Keratinocyte (primary cell): ENCODE measurements around the gene PTCHD1. TPM values are rescaled to one million over a fixed set of nuclear protein-coding genes. Genes with fewer than 3 reads are reported as not detected.

Experiments
- DNase-seq: peaks from one replicate; pipeline ENCODE4 v3.0.0-alpha.2; 2011; ENCODE audit warnings: low read depth, missing footprints, low spot score
- FAIRE-seq: peaks from 2 replicates; lab custom pipeline; 2011; peaks lifted over from hg19 to GRCh38; lab: Jason Lieb, UNC
- H2AFZ ChIP-seq: 2 replicates; pipeline ENCODE4 v1.6.0; 2012; ENCODE audit warnings: low read length, control low read depth, inconsistent platforms; ENCODE audit not compliant: control insufficient read depth
- H3K27ac ChIP-seq: 2 replicates; pipeline ENCODE4 v1.5.1; 2011; ENCODE audit warnings: low read length; ENCODE audit not compliant: control insufficient read depth, insufficient read depth
- H3K27me3 ChIP-seq: 3 replicates; pipeline ENCODE4 v1.6.0; 2011; ENCODE audit warnings: low read length; ENCODE audit not compliant: control insufficient read depth, insufficient read depth; ENCODE audit errors: extremely low read depth
- H3K36me3 ChIP-seq, 2 experiments: 2 replicates in 1 of 2; 3 replicates in 1 of 2; pipeline ENCODE4 v1.5.1; 2011; ENCODE audit warnings: low read length in 2 of 2, mild to moderate bottlenecking in 1 of 2; ENCODE audit not compliant: control insufficient read depth in 2 of 2, insufficient read depth in 2 of 2; ENCODE audit errors: extremely low read depth in 1 of 2
- H3K4me1 ChIP-seq: 3 replicates; pipeline ENCODE4 v1.5.1; 2011; ENCODE audit warnings: low read length; ENCODE audit not compliant: control insufficient read depth, insufficient read depth; ENCODE audit errors: extremely low read depth
- H3K4me2 ChIP-seq: 3 replicates; pipeline ENCODE4 v1.6.0; 2011; ENCODE audit warnings: low read depth, low read length; ENCODE audit not compliant: control insufficient read depth, insufficient read depth; ENCODE audit errors: extremely low read depth
- H3K4me3 ChIP-seq, 3 experiments: fragments of 200-600 bp in 1 of 3; sonication (generic) in 1 of 3; 2 replicates in 2 of 3; 3 replicates in 1 of 3; pipeline ENCODE4 v1.5.1; 2011 to 2016; ENCODE audit warnings: low read length in 3 of 3, mild to moderate bottlenecking in 3 of 3, control low read depth in 2 of 3, inconsistent platforms in 1 of 3, low read depth in 1 of 3, mixed read lengths in 1 of 3, mixed run types in 1 of 3, moderate library complexity in 1 of 3; ENCODE audit not compliant: control insufficient read depth in 2 of 3, insufficient read depth in 2 of 3; ENCODE audit errors: extremely low read depth in 1 of 3
- H3K79me2 ChIP-seq: 2 replicates; pipeline ENCODE4 v1.6.0; 2012; ENCODE audit warnings: low read length; ENCODE audit not compliant: control insufficient read depth, insufficient read depth
- H3K9ac ChIP-seq: 3 replicates; pipeline ENCODE4 v1.6.0; 2011; ENCODE audit warnings: low read length; ENCODE audit not compliant: control insufficient read depth, insufficient read depth; ENCODE audit errors: extremely low read depth
- H3K9me1 ChIP-seq: 3 replicates; pipeline ENCODE4 v1.6.0; 2011; ENCODE audit warnings: low read length; ENCODE audit not compliant: control insufficient read depth, insufficient read depth; ENCODE audit errors: extremely low read depth
- H3K9me3 ChIP-seq: 2 replicates; pipeline ENCODE4 v1.5.1; 2012; ENCODE audit warnings: low read depth, low read length; ENCODE audit not compliant: control insufficient read depth
- H4K20me1 ChIP-seq: 3 replicates; pipeline ENCODE4 v1.6.0; 2011; ENCODE audit warnings: low read length; ENCODE audit not compliant: control insufficient read depth, insufficient read depth; ENCODE audit errors: extremely low read depth
- CTCF ChIP-seq, 3 experiments: IDR thresholded peaks in 1 of 3; conservative IDR thresholded peaks in 1 of 3; optimal IDR thresholded peaks in 1 of 3; 2 replicates in 2 of 3; 3 replicates in 1 of 3; pipeline versions ENCODE3 to v1.5.1; 2011; ENCODE audit warnings: low read length in 3 of 3, mild to moderate bottlenecking in 3 of 3, moderate library complexity in 2 of 3, control low read depth in 1 of 3, inconsistent platforms in 1 of 3; ENCODE audit not compliant: insufficient read depth in 2 of 3; ENCODE audit errors: extremely low read depth in 1 of 3
- EZH2 ChIP-seq: IDR thresholded peaks from one replicate; pipeline ENCODE4 v1.6.1; 2012; ENCODE audit warnings: inconsistent platforms, mild to moderate bottlenecking, low read length, moderate library complexity
- dilution Hi-C: fragments of 300-500 bp; cut with MboI; formaldehyde crosslinking; loops from one replicate; pipeline ENCODE4 v1.7.0; 2020; ENCODE audit warnings: low sequenced_read_pairs; ENCODE audit not compliant: extremely low pct_ligation_motif_present
- polyA plus RNA-seq, 5 experiments: library from polyadenylated mRNA; depleted of rRNA in 3 of 5; stranded (reverse) in 3 of 5; stranded (forward) in 1 of 5; unstranded in 1 of 5; fragments of >200 nt; gene quantifications; 1 replicate in 1 of 5; 2 replicates in 3 of 5; 3 replicates in 1 of 5; pipeline versions ENCODE4 v1.2.1 to v1.2.3, GENCODE V29; 2011 to 2012; ENCODE audit warnings: missing spikeins in 2 of 5, low read depth in 1 of 5, low replicate concordance in 1 of 5

The PTCHD1 gene
- polyA plus RNA-seq, 1 donor (not counting 4 experiments of a cell fraction or from before 2014, with no cell fraction given), result not detected

- DNase-seq (no peak), FAIRE-seq (no peak)
- Histone ChIP-seq H3K9ac (no peak overlapping the region), H3K9me1 (no peaks in the 10 kb centered on the region), H3K27ac (no peak overlapping the region), H3K4me1 (peaks cover 13% of the 10 kb centered on the region), H3K79me2 (no peaks in the 10 kb centered on the region), H3K36me3 (no peaks in the 10 kb centered on the region), H3K27me3 (no peaks in the 10 kb centered on the region), H4K20me1 (no peaks in the 10 kb centered on the region), H3K4me3 (no peak overlapping the region), H3K9me3 (no peaks in the 10 kb centered on the region), H2AFZ (no peak overlapping the region), H3K4me2 (no peak overlapping the region)
- TF ChIP-seq EZH2, result no peak
- no peak for TF ChIP-seq CTCF (optimal IDR thresholded peaks at IDR 0.05 in 1 of 3, IDR thresholded peaks at IDR 0.05 in 1 of 3, conservative IDR thresholded peaks at IDR 0.05 in 1 of 3; ENCODE audit: extremely low read depth in 1 of 3, insufficient read depth in 2 of 3, low read length in 3 of 3)
- dilution Hi-C loops, result no loop called here
These were observed 41.9 kb downstream of the PTCHD1 start for GRCh38 chrX:23376581-23376980.

- no peak overlapping the region for H2AFZ ChIP-seq
- no peaks in the 10 kb centered on the region for H3K79me2 ChIP-seq
- no peaks in the 10 kb centered on the region for H3K27me3 ChIP-seq
- FAIRE-seq (no peak), DNase-seq (no peak)
- no peak overlapping the region for H3K4me3 ChIP-seq
- H3K36me3 ChIP-seq, result no peaks in the 10 kb centered on the region
- H3K9me3 ChIP-seq, result no peaks in the 10 kb centered on the region
- no peaks in the 10 kb centered on the region for H4K20me1 ChIP-seq
- H3K4me1 ChIP-seq, result no peaks in the 10 kb centered on the region
- H3K4me2 ChIP-seq, result no peak overlapping the region
- H3K27ac ChIP-seq, result no peak overlapping the region
- H3K9ac ChIP-seq, result no peak overlapping the region
- H3K9me1 ChIP-seq, result no peaks in the 10 kb centered on the region
- dilution Hi-C loops, result no loop called here
- TF ChIP-seq EZH2 (no peak), CTCF (optimal IDR thresholded peaks at IDR 0.05 in 1 of 3, IDR thresholded peaks at IDR 0.05 in 1 of 3, conservative IDR thresholded peaks at IDR 0.05 in 1 of 3; ENCODE audit: extremely low read depth in 1 of 3, insufficient read depth in 2 of 3, low read length in 3 of 3) (no peak)
These were observed 45.9 kb downstream of the PTCHD1 start for GRCh38 chrX:23380581-23380980.
